Osteocyte (in vitro differentiated cells): ENCODE data around the gene TXNDC2. TPM values are rescaled to one million over a fixed set of nuclear protein-coding genes. Genes with fewer than 3 reads are reported as not detected.

ENCODE experiments used
- DNase-seq: peaks from one replicate; pipeline ENCODE4 v3.0.0; 2021; ENCODE audit warnings: mixed read lengths; ENCODE audit not compliant: unreplicated experiment; ENCODE audit errors: extremely low spot score
- H3K27ac Mint-ChIP-seq: one replicate; pipeline ENCODE4 v1.8.0; 2021; ENCODE audit warnings: mild to moderate bottlenecking, mixed read lengths; ENCODE audit not compliant: unreplicated experiment
- H3K27me3 Mint-ChIP-seq: one replicate; pipeline ENCODE4 v1.8.0; 2021; ENCODE audit warnings: mixed read lengths; ENCODE audit not compliant: unreplicated experiment
- H3K36me3 Mint-ChIP-seq: one replicate; pipeline ENCODE4 v1.8.0; 2021; ENCODE audit warnings: mixed read lengths; ENCODE audit not compliant: unreplicated experiment
- H3K4me1 Mint-ChIP-seq: one replicate; pipeline ENCODE4 v1.8.0; 2021; ENCODE audit warnings: mixed read lengths; ENCODE audit not compliant: unreplicated experiment
- H3K4me3 Mint-ChIP-seq: one replicate; pipeline ENCODE4 v1.8.0; 2021; ENCODE audit warnings: mild to moderate bottlenecking, moderate library complexity, mixed read lengths; ENCODE audit not compliant: unreplicated experiment
- H3K9me3 Mint-ChIP-seq: one replicate; pipeline ENCODE4 v1.8.0; 2021; ENCODE audit warnings: mixed read lengths; ENCODE audit not compliant: unreplicated experiment
- CTCF ChIP-seq: fragments of 200-600 bp; sonication (generic); IDR thresholded peaks from 2 replicates; pipeline ENCODE4 v1.5.0; 2021; ENCODE audit warnings: antibody characterized with exemption, mild to moderate bottlenecking, moderate library complexity
- total RNA-seq: library from RNA; stranded (reverse); gene quantifications from 2 replicates; pipeline ENCODE4 v1.2.1, GENCODE V29; 2021

The TXNDC2 gene
- total RNA-seq, 1 donor from 2014 or later = 0.11 TPM

- Mint-ChIP-seq H3K4me1 (peaks cover 13% of the 10 kb centered on the region), H3K36me3 (peaks cover 8% of the 10 kb centered on the region), H3K27me3 (no peaks in the 10 kb centered on the region), H3K4me3 (no peak overlapping the region), H3K27ac (no peak overlapping the region), H3K9me3 (peaks cover 9% of the 10 kb centered on the region)
- DNase-seq = no peak
- no peak for TF ChIP-seq CTCF
These were observed 15.9 kb upstream of the TXNDC2 start for GRCh38 chr18:9869715-9870430.

GRCh38 chr18:9870431-9871008, 15.3 kb upstream of the TXNDC2 start:
- Mint-ChIP-seq H3K27ac (no peak overlapping the region), H3K27me3 (no peaks in the 10 kb centered on the region), H3K36me3 (peaks cover 5% of the 10 kb centered on the region), H3K4me1 (peaks cover 13% of the 10 kb centered on the region), H3K4me3 (no peak overlapping the region), H3K9me3 (peaks cover 6% of the 10 kb centered on the region)
- no peak for TF ChIP-seq CTCF
- no peak for DNase-seq

GRCh38 chr18:9871244-9871746, 14.5 kb upstream of the TXNDC2 start:
- no peak overlapping the region for H3K4me3 Mint-ChIP-seq
- H3K4me1 Mint-ChIP-seq = peaks cover 13% of the 10 kb centered on the region
- no peaks in the 10 kb centered on the region for H3K27me3 Mint-ChIP-seq
- no peak for TF ChIP-seq CTCF
- H3K36me3 Mint-ChIP-seq = no peaks in the 10 kb centered on the region
- H3K27ac Mint-ChIP-seq = no peak overlapping the region
- no peaks in the 10 kb centered on the region for H3K9me3 Mint-ChIP-seq
- DNase-seq = no peak

- Mint-ChIP-seq H3K27ac (no peak overlapping the region), H3K27me3 (no peaks in the 10 kb centered on the region), H3K4me1 (peaks cover 27% of the 10 kb centered on the region), H3K9me3 (no peaks in the 10 kb centered on the region), H3K4me3 (no peak overlapping the region), H3K36me3 (no peaks in the 10 kb centered on the region)
- DNase-seq = no peak
- TF ChIP-seq CTCF = no peak
These were observed 12.9 kb upstream of the TXNDC2 start for GRCh38 chr18:9872823-9873222.

GRCh38 chr18:9874728-9875127, 11.0 kb upstream of the TXNDC2 start:
- no peaks in the 10 kb centered on the region for H3K9me3 Mint-ChIP-seq
- no peak overlapping the region for H3K27ac Mint-ChIP-seq

More at GRCh38 chr18:9874728-9875127, 11.0 kb upstream of the TXNDC2 start:
- no peak for TF ChIP-seq CTCF
- Mint-ChIP-seq H3K4me3 (no peak overlapping the region), H3K4me1 (peaks cover 23% of the 10 kb centered on the region), H3K36me3 (no peaks in the 10 kb centered on the region), H3K27me3 (no peaks in the 10 kb centered on the region)
- DNase-seq = no peak
